Fibroblast of the conjunctiva (primary cell): Measurements from ENCODE around the gene ATPAF1.
A peak's percentile ranks its signal among the peaks of the same experiment; 100 is the strongest.

Source experiments
- DNase-seq: peaks from one replicate; pipeline ENCODE4 v3.0.0-alpha.2; 2010; ENCODE audit warnings: low read depth

Gene ATPAF1

GRCh38 chr1:46614604-46614984, 53.6 kb downstream of the ATPAF1 start:
- no peak for DNase-seq

GRCh38 chr1:46613661-46614603, 54.2 kb downstream of the ATPAF1 start:
- DNase-seq: peak; percentile 63

GRCh38 chr1:46612937-46613660, 55.1 kb downstream of the ATPAF1 start:
- DNase-seq: no peak

GRCh38 chr1:46611691-46612221, 56.4 kb downstream of the ATPAF1 start:
- DNase-seq: no peak

- DNase-seq: no peak
These were observed 60.6 kb downstream of the ATPAF1 start for GRCh38 chr1:46607345-46608130.

- no peak for DNase-seq
These were observed 61.8 kb downstream of the ATPAF1 start for GRCh38 chr1:46606255-46606965.

- DNase-seq: no peak
These were observed 62.9 kb downstream of the ATPAF1 start for GRCh38 chr1:46605232-46605631.

- peak; percentile 92 for DNase-seq
These were observed 64.2 kb downstream of the ATPAF1 start, which contains the start of gene MKNK1 for GRCh38 chr1:46603858-46604549. MKNK1 (minus strand) TSS chr1:46604268; CDS start chr1:46583327, 20,941 bp downstream.

- DNase-seq: no peak
These were observed 64.7 kb downstream of the ATPAF1 start for GRCh38 chr1:46603481-46603857.

- no peak for DNase-seq
These were observed 66.7 kb downstream of the ATPAF1 start for GRCh38 chr1:46601257-46602007.

GRCh38 chr1:46599059-46599970, 68.8 kb downstream of the ATPAF1 start:
- DNase-seq: no peak

- no peak for DNase-seq
These were observed 71.3 kb downstream of the ATPAF1 start for GRCh38 chr1:46596846-46597245.

GRCh38 chr1:46596036-46596435, 72.1 kb downstream of the ATPAF1 start:
- DNase-seq: no peak

- DNase-seq: no peak
These were observed 73.0 kb downstream of the ATPAF1 start for GRCh38 chr1:46595127-46595526.

- no peak for DNase-seq
These were observed 74.1 kb downstream of the ATPAF1 start for GRCh38 chr1:46594063-46594462.

GRCh38 chr1:46592823-46593222, 75.3 kb downstream of the ATPAF1 start:
- no peak for DNase-seq

GRCh38 chr1:46589529-46589928, 78.6 kb downstream of the ATPAF1 start:
- no peak for DNase-seq

- no peak for DNase-seq
These were observed 81.1 kb downstream of the ATPAF1 start for GRCh38 chr1:46587069-46587468.
